Right atrium auricular region (tissue), 2 donors: Measurements from ENCODE around the gene FSCN2. TPM values are rescaled to one million over a fixed set of nuclear protein-coding genes. Genes with fewer than 3 reads are reported as not detected.
"Not testable (repeated sequence)": the region's sequence is repeated elsewhere in the genome, so short reads cannot be mapped to it uniquely, and the experiment has no call there.

Source experiments
- DNase-seq: peaks from one replicate; pipeline ENCODE4 v3.0.0-alpha.2; 2019; ENCODE audit warnings: low spot score
- H3K27ac ChIP-seq, 2 donors: fragments of 200-600 bp; sonication (generic); 1 replicate in 1 of 2; 2 replicates in 1 of 2; pipeline ENCODE4 v1.5.1; 2016 to 2019
- H3K27me3 ChIP-seq, 2 donors: fragments of 200-600 bp; sonication (generic); one replicate each; pipeline versions ENCODE4 v1.5.1 to v1.6.0; 2017 to 2019
- H3K36me3 ChIP-seq: fragments of 200-600 bp; sonication (generic); one replicate; pipeline ENCODE4 v1.5.1; 2016
- H3K4me1 ChIP-seq, 2 donors: fragments of 200-600 bp; sonication (generic); one replicate each; pipeline versions ENCODE4 v1.5.1 to v1.6.0; 2017 to 2019
- H3K4me3 ChIP-seq, 2 donors: fragments of 200-600 bp; sonication (generic); 1 replicate in 1 of 2; 2 replicates in 1 of 2; pipeline ENCODE4 v1.5.1; 2017 to 2019; ENCODE audit warnings: mild to moderate bottlenecking in 1 of 2, moderate library complexity in 1 of 2
- H3K9me3 ChIP-seq, 2 donors: fragments of 200-600 bp; sonication (generic); one replicate each; pipeline ENCODE4 v1.5.1; 2019
- CTCF ChIP-seq, 2 donors: fragments of 200-600 bp; sonication (generic); IDR thresholded peaks; one replicate each; pipeline ENCODE4 v1.5.1; 2019; ENCODE audit warnings: antibody characterized with exemption in 2 of 2
- total RNA-seq, 2 donors: library from RNA; depleted of rRNA; stranded (reverse); fragments of >200 nt; gene quantifications; one replicate each; pipeline ENCODE4 v1.1.0, GENCODE V29; 2016

The FSCN2 gene
- total RNA-seq, 2 donors from 2014 or later: 0.63 to 0.74 TPM

- Histone ChIP-seq H3K36me3 (no peaks in the 10 kb centered on the region), H3K4me3 (no peak overlapping the region), H3K4me1 (peaks cover 0 to 11% of the 10 kb centered on the region in 2 donors), H3K27me3 (no peaks in the 10 kb centered on the region), H3K9me3 (no peaks in the 10 kb centered on the region), H3K27ac (no peak overlapping the region)
- no peak for TF ChIP-seq CTCF (IDR thresholded peaks at IDR 0.05)
- DNase-seq: no peak
Observed at GRCh38 chr17:81526662-81527571, 1.3 kb upstream of the FSCN2 start.

- Histone ChIP-seq H3K4me3 (no peak overlapping the region), H3K27me3 (no peaks in the 10 kb centered on the region), H3K9me3 (no peaks in the 10 kb centered on the region), H3K4me1 (peaks cover 0 to 9% of the 10 kb centered on the region in 2 donors), H3K27ac (no peak overlapping the region), H3K36me3 (no peaks in the 10 kb centered on the region)
- TF ChIP-seq CTCF (IDR thresholded peaks at IDR 0.05): no peak
- no peak for DNase-seq
Observed at GRCh38 chr17:81528384-81528650, 140 bp downstream of the FSCN2 start.

- no peak overlapping the region for H3K27ac ChIP-seq
- TF ChIP-seq CTCF (IDR thresholded peaks at IDR 0.05): no peak
- no peaks in the 10 kb centered on the region for H3K27me3 ChIP-seq
- DNase-seq: no peak
- no peaks in the 10 kb centered on the region for H3K9me3 ChIP-seq
- no peaks in the 10 kb centered on the region for H3K36me3 ChIP-seq
- H3K4me1 ChIP-seq: peaks cover 0 to 3% of the 10 kb centered on the region in 2 donors
- H3K4me3 ChIP-seq: no peak overlapping the region
Observed at GRCh38 chr17:81528651-81529436, 667 bp downstream of the FSCN2 start.

- no peak for TF ChIP-seq CTCF (IDR thresholded peaks at IDR 0.05)
- no peaks in the 10 kb centered on the region for H3K27me3 ChIP-seq
- H3K36me3 ChIP-seq: no peaks in the 10 kb centered on the region
- H3K4me1 ChIP-seq: no peaks in the 10 kb centered on the region
- H3K27ac ChIP-seq: no peak overlapping the region
- H3K9me3 ChIP-seq: no peaks in the 10 kb centered on the region
- no peak overlapping the region for H3K4me3 ChIP-seq
- DNase-seq: no peak
Observed at GRCh38 chr17:81529437-81529803, 1.2 kb downstream of the FSCN2 start.

- H3K27me3 ChIP-seq, H3K27ac ChIP-seq, DNase-seq, H3K4me3 ChIP-seq, H3K36me3 ChIP-seq, H3K9me3 ChIP-seq, H3K4me1 ChIP-seq: not testable (repeated sequence)
Observed at GRCh38 chr17:81531013-81531412, 2.8 kb downstream of the FSCN2 start.

- peaks cover under 1 to 11% of the 10 kb centered on the region in 2 donors for H3K27me3 ChIP-seq
- H3K4me1 ChIP-seq: peaks cover 0 to 12% of the 10 kb centered on the region in 2 donors
- not testable (repeated sequence) for H3K36me3 ChIP-seq, H3K9me3 ChIP-seq, DNase-seq, H3K27ac ChIP-seq, H3K4me3 ChIP-seq
Observed at GRCh38 chr17:81531998-81532404, 3.8 kb downstream of the FSCN2 start.
